Fibroblast of villous mesenchyme (primary cell): ENCODE measurements around the gene SRSF5. TPM values are rescaled to one million over a fixed set of nuclear protein-coding genes. Genes with fewer than 3 reads are reported as not detected.

Experiments
- DNase-seq: peaks from one replicate; pipeline ENCODE4 v3.0.0-alpha.2; 2010; ENCODE audit warnings: low read depth
- H3K4me3 ChIP-seq: 2 replicates; pipeline ENCODE4 v1.5.1; 2011; ENCODE audit warnings: low read depth, mild to moderate bottlenecking, low read length
- total RNA-seq: library from RNA; depleted of rRNA; stranded (reverse); fragments of >200 nt; gene quantifications from 2 replicates; pipeline ENCODE4 v1.2.3, GENCODE V29; 2012
- TF ChIP-seq, protein P1 (sequence below): IDR thresholded peaks from 2 replicates; pipeline ENCODE4 v1.5.1; 2012; ENCODE audit warnings: low read depth, mild to moderate bottlenecking, low read length; ENCODE audit not compliant: insufficient read depth

SRSF5 gene
- total RNA-seq, 1 donor, result 101 TPM

DNA sequence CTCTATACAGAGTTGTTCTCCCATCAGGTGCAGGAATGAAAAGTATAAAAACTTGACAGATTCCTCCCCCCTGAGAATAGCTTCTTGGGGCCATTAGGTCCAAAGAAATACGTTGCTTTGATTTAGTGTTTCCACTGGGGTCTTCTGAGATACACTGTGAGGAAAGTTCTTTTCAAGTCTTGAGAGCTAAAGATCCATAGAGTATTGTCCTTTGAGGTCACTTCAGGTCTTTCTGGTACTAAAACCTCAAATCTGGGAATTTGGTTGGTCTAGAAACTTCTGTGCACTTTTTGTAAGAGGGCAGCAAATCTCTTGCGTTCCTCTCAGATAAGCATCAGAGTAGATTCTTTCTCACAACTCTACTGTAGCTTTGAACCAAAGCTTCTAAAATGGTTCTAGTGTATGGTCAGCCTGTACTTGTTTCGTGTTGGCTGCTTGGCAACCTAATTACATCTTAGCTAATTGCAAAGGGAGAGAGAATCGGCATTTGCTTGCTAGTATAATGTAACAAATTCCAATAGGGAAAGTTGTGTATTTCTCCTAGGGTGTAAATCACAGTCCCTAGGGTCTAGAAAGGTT, 10.0 kb downstream of the SRSF5 start:
- H3K4me3 ChIP-seq, result no peak overlapping the region

DNA sequence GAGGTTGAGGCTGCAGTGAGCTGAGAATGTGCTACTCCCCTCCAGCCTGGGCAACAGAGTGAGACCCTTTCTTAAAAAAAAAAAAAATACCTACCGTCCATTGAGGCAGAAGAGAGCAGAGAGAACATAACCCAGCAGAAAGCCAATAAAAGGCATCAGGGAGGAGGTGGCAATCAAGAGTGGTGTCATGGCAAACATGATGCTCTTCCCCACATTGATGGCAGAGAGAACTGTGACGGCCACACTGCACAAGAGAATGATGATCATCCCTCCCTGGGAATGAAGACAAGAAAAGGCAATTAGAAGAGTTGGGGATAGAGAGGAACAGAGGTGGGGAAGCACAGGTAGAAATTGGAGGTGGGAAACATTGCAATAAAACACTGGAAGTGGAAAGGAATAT, 12.1 kb downstream of the SRSF5 start:
- TF ChIP-seq, protein P1, sequence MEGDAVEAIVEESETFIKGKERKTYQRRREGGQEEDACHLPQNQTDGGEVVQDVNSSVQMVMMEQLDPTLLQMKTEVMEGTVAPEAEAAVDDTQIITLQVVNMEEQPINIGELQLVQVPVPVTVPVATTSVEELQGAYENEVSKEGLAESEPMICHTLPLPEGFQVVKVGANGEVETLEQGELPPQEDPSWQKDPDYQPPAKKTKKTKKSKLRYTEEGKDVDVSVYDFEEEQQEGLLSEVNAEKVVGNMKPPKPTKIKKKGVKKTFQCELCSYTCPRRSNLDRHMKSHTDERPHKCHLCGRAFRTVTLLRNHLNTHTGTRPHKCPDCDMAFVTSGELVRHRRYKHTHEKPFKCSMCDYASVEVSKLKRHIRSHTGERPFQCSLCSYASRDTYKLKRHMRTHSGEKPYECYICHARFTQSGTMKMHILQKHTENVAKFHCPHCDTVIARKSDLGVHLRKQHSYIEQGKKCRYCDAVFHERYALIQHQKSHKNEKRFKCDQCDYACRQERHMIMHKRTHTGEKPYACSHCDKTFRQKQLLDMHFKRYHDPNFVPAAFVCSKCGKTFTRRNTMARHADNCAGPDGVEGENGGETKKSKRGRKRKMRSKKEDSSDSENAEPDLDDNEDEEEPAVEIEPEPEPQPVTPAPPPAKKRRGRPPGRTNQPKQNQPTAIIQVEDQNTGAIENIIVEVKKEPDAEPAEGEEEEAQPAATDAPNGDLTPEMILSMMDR, result no peak
- no peak for DNase-seq
- no peak overlapping the region for H3K4me3 ChIP-seq

More for the DNA sequence above, 10.0 kb downstream of the SRSF5 start:
- TF ChIP-seq, protein P1, result no peak
- DNase-seq, result no peak

DNA sequence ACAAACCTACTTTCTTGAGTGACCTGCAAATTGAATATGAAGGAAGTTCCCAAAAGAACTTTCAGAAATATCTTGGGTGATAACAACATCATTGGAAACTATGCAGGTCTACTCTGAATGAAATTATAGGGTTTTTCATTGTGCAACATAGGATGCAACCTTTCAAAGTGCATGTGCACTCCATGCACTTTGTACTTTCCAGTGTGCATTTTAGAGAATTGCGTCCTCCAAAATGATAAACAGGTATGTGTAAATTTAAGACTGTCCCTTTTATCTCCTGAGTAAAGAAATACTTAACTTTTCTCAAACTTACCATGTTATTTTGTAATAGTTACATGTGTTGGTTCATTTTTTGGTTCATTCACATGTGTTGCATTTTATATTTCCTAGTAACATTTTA, 13.2 kb downstream of the SRSF5 start:
- H3K4me3 ChIP-seq, result no peak overlapping the region
- no peak for DNase-seq
- TF ChIP-seq, protein P1, result no peak

DNA sequence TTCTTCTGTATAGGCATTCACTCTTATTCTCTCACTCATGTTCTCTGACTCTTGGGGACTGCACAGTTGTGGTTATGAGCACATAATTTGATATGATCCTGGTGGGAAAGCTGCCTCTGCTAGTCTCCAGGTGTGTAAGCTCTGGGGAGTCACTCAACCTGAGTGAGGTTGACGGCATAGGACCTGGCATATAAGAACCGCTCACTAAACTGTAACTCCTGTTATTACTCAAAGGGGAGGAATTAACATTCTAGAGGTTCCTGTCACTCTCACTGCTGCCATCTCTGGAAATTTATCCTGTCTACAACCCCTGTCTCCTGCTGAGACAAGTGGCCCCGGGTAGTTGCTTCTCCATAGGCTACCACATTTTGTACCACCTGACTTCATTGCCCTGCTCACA, 14.0 kb downstream of the SRSF5 start:
- TF ChIP-seq, protein P1, result no peak
- no peak overlapping the region for H3K4me3 ChIP-seq
- DNase-seq, result no peak

DNA sequence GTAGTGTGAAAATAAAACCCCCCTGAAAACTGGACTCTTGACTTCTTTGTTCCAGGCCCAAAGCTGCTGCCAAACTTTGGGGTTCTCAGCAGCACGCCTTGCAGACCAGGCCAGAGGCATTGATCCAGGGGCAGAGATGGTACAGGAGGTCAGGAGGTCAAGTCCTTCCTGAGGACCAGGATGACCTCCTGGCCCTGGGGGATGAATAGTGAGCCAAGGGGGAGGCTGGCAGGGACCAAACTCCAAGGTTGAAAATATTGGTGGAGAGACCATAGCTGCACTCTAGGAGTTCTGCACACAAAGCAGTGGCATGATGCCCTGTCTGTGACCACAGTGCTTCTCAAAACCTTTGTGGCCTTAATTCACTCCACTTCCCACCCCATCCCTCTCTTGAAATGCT, 18.0 kb downstream of the SRSF5 start:
- no peak overlapping the region for H3K4me3 ChIP-seq
- DNase-seq, result no peak
- TF ChIP-seq, protein P1, result no peak

DNA sequence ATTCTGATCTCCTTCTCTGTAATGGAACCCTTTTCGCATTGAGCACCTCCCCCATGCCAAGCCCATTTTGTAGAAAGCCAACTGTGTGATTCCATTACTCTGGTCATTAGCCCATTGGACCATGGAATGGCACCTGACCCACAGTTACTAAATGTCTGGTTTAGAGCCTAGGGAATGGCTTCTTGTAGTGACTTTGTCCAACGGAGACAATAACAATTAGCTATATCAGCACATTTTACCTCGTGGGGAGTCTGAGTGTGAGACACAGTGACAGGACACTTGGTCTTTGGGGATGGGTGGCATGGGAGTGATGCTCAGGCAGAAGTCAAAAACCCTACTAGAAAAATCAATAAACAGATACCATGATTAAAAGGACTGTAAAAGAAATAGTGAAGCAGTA, 19.7 kb downstream of the SRSF5 start:
- TF ChIP-seq, protein P1, result no peak
- no peak for DNase-seq
- no peak overlapping the region for H3K4me3 ChIP-seq

DNA sequence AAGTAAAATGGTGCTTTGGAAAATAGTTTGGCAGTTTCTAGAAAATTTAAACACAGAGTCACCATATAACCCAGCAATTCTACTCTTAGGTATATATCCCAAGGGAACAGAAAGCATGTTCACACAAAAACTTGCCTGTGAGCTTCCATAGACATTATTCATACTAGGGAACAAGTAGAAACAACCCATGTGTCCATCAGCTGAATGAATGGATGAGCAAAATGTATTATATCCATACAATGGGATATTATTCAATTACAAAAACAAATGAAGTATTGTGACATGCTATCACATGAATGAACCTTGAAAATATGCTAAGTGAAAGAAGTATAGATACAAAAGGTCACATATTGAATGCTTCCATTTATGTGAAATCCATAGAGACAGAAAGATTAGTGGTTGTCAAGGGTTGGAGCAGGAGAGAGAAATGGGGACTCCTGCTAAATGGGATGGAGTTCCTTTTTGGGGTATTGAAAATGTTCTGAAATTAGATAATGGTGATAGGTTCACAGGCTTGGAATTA, 22.2 kb downstream of the SRSF5 start:
- TF ChIP-seq, protein P1, result no peak
- H3K4me3 ChIP-seq, result no peak overlapping the region
- DNase-seq, result no peak
